GM23338 (cell line): ENCODE measurements around the gene RBL1. TPM values are rescaled to one million over a fixed set of nuclear protein-coding genes. Genes with fewer than 3 reads are reported as not detected.

ENCODE experiments used
- ATAC-seq: fragments of 200-7000 bp; cut with Tn5 transposase; 3 replicates; pipeline ENCODE4 v1.9.1; 2020
- DNase-seq: peaks from one replicate; pipeline ENCODE4 v3.0.0-alpha.2; 2015; ENCODE audit warnings: low spot score
- H2AFZ ChIP-seq: fragments of 200-600 bp; sonication (generic); 2 replicates; pipeline ENCODE4 v1.8.0; 2016; ENCODE audit warnings: antibody characterized with exemption, mild to moderate bottlenecking, moderate library complexity
- H3F3A ChIP-seq: fragments of 200-600 bp; sonication (generic); replicated peaks from 2 replicates; pipeline ENCODE4 v1.8.0; 2017; ENCODE audit warnings: antibody characterized with exemption, mixed run types, low read depth
- H3K27ac ChIP-seq: fragments of 200-600 bp; sonication (generic); 2 replicates; pipeline ENCODE4 v1.6.1; 2016; ENCODE audit warnings: low read depth
- H3K27me3 ChIP-seq: fragments of 200-600 bp; sonication (generic); 2 replicates; pipeline ENCODE4 v1.8.0; 2016; ENCODE audit warnings: mild to moderate bottlenecking, mixed run types, moderate library complexity; ENCODE audit not compliant: insufficient read depth
- H3K36me3 ChIP-seq: fragments of 200-600 bp; sonication (generic); 2 replicates; pipeline ENCODE4 v1.8.0; 2016; ENCODE audit warnings: mild to moderate bottlenecking; ENCODE audit not compliant: insufficient read depth
- H3K4me1 ChIP-seq: fragments of 200-600 bp; sonication (generic); 2 replicates; pipeline ENCODE4 v1.8.0; 2016; ENCODE audit warnings: mild to moderate bottlenecking, moderate library complexity; ENCODE audit not compliant: insufficient read depth
- H3K4me2 ChIP-seq: fragments of 200-600 bp; sonication (generic); 2 replicates; pipeline ENCODE4 v1.7.1; 2017; ENCODE audit warnings: mixed run types
- H3K4me3 ChIP-seq: fragments of 200-600 bp; sonication (generic); 2 replicates; pipeline ENCODE4 v1.6.1; 2016; ENCODE audit warnings: mixed run types
- H3K79me2 ChIP-seq: fragments of 200-600 bp; sonication (generic); replicated peaks from 2 replicates; pipeline ENCODE4 v1.8.0; 2017; ENCODE audit warnings: mild to moderate bottlenecking; ENCODE audit not compliant: insufficient read depth
- H3K9me2 ChIP-seq: fragments of 200-600 bp; sonication (generic); 2 replicates; pipeline ENCODE4 v1.8.0; 2017; ENCODE audit not compliant: insufficient read depth
- H4K20me1 ChIP-seq: fragments of 200-600 bp; sonication (generic); replicated peaks from 2 replicates; pipeline ENCODE4 v1.8.0; 2017; ENCODE audit warnings: mild to moderate bottlenecking; ENCODE audit not compliant: insufficient read depth
- H3K27ac Mint-ChIP-seq: 2 replicates; pipeline ENCODE4 v1.8.0; 2020; ENCODE audit warnings: inconsistent platforms, mild to moderate bottlenecking, moderate library complexity, mixed read lengths
- H3K27me3 Mint-ChIP-seq: 3 replicates; pipeline ENCODE4 v1.8.0; 2022; ENCODE audit warnings: low read depth, mild to moderate bottlenecking, moderate library complexity, mixed read lengths, inconsistent platforms; ENCODE audit not compliant: insufficient read depth, poor library complexity
- H3K36me3 Mint-ChIP-seq: 3 replicates; pipeline ENCODE4 v1.8.0; 2021; ENCODE audit warnings: low read depth, mild to moderate bottlenecking, inconsistent platforms, moderate library complexity, mixed read lengths
- H3K4me1 Mint-ChIP-seq: 3 replicates; pipeline ENCODE4 v1.8.0; 2020; ENCODE audit warnings: mild to moderate bottlenecking, inconsistent platforms, mixed read lengths
- H3K4me3 Mint-ChIP-seq: 3 replicates; pipeline ENCODE4 v1.8.0; 2021; ENCODE audit warnings: moderate library complexity, mild to moderate bottlenecking, inconsistent platforms, mixed read lengths
- H3K9me3 Mint-ChIP-seq: 3 replicates; pipeline ENCODE4 v1.8.0; 2020; ENCODE audit warnings: moderate library complexity, mild to moderate bottlenecking, inconsistent platforms, mixed read lengths
- EZH2 ChIP-seq: fragments of 200-600 bp; sonication (generic); IDR thresholded peaks from one replicate; pipeline ENCODE4 v1.8.0; 2017; ENCODE audit warnings: antibody characterized with exemption, mild to moderate bottlenecking, low read depth; ENCODE audit not compliant: unreplicated experiment
- EZH2phosphoT487 ChIP-seq: fragments of 200-600 bp; sonication (generic); IDR thresholded peaks from one replicate; pipeline ENCODE4 v1.8.1; 2018; ENCODE audit warnings: antibody characterized with exemption; ENCODE audit not compliant: unreplicated experiment
- JUNB ChIP-seq: IDR thresholded peaks from one replicate; pipeline ENCODE4 v1.6.1; 2016; ENCODE audit warnings: antibody characterized with exemption; ENCODE audit not compliant: unreplicated experiment
- POLR2AphosphoS5 ChIP-seq: IDR thresholded peaks from 2 replicates; pipeline ENCODE4 v1.6.1; 2016; ENCODE audit warnings: antibody characterized with exemption, low read depth
- ZNF114 ChIP-seq: fragments of 250-450 bp; sonication (Bioruptor Pico); IDR thresholded peaks from 2 replicates; pipeline ENCODE4 v1.5.0; 2020; ENCODE audit warnings: mild to moderate bottlenecking, moderate library complexity
- polyA plus RNA-seq: library from polyadenylated mRNA; unstranded; fragments of >200 nt; fragmentation: Nextera tagmentation; extraction: Ambion mirVana; gene quantifications from 2 replicates; pipeline ENCODE4 v1.2.1, GENCODE V29; 2016
- total RNA-seq: library from RNA; depleted of rRNA; stranded (reverse); fragments of >200 nt; shearing (Covaris generic); gene quantifications from 2 replicates; pipeline ENCODE4 v1.2.3, GENCODE V29; 2014
- TF ChIP-seq, protein P1 (sequence below), 2 experiments: fragments of 200-600 bp in 1 of 2; sonication (generic) in 1 of 2; conservative IDR thresholded peaks; 2 replicates each; pipeline versions ENCODE4 v1.5.1 to v1.6.1; 2016 to 2017; ENCODE audit warnings: antibody characterized with exemption in 2 of 2, low read depth in 2 of 2, mild to moderate bottlenecking in 2 of 2, moderate library complexity in 1 of 2
- TF ChIP-seq, protein P2 (sequence below): IDR thresholded peaks from one replicate; pipeline ENCODE4 v1.6.1; 2018; ENCODE audit warnings: antibody characterized with exemption; ENCODE audit not compliant: unreplicated experiment
- TF ChIP-seq, protein P3 (sequence below): IDR thresholded peaks from 2 replicates; pipeline ENCODE4 v1.6.1; 2016; ENCODE audit warnings: antibody characterized with exemption

The RBL1 gene
- total and polyA plus RNA-seq, 2 experiments from 2014 or later, result 6.4 to 12.6 TPM

DNA sequence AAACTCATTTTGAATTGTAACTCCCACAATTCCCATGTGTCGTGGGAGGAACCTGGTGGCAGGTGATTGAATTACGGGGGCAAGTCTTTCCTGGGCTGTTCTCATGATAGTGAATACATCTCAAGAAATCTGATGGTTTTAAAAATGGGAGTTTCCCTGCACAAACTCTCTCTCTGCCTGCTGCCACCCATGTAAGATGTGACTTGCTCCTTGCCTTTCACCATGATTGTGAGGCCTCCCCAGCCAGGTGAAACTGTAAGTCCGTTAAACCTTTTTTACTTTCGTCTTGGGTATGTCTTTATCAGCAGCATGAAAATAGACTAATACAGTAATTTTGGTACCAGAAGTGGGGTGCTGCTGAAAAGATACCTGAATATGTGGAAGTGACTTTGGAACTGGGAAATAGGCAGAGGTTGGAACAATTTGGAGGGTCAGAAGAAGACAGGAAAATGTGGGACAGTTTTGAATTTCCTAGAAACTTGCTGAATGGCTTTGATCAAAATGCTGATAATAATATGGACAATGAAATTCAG lies 102.9 kb downstream of the RBL1 start:
- peaks cover 5% of the 10 kb centered on the region for H3K27me3 Mint-ChIP-seq
- H2AFZ ChIP-seq, result no peak overlapping the region
- H3K4me1 ChIP-seq, result 0 out of 2 replicates have a peak, but pooled peaks cover 6% of the 10 kb centered on the region
- no peaks in the 10 kb centered on the region for H3K9me2 ChIP-seq
- H3K27ac ChIP-seq, result no peak overlapping the region
- H3K36me3 Mint-ChIP-seq, result peaks cover 54% of the 10 kb centered on the region
- H3K27ac Mint-ChIP-seq, result no peak overlapping the region
- H3K4me3 ChIP-seq, result no peak overlapping the region
- peaks cover 14% of the 10 kb centered on the region; the same call in 2 of the 3 replicates for H3K4me1 Mint-ChIP-seq
- no peak overlapping the region for H3K4me2 ChIP-seq
- no peak overlapping the region for H3K4me3 Mint-ChIP-seq
- ATAC-seq, result no peak
- H3F3A ChIP-seq, result no peaks in the 10 kb centered on the region
- no peaks in the 10 kb centered on the region for H4K20me1 ChIP-seq
- peaks cover 38% of the 10 kb centered on the region for H3K9me3 Mint-ChIP-seq
- DNase-seq, result no peak
- no peaks in the 10 kb centered on the region for H3K27me3 ChIP-seq
- H3K79me2 ChIP-seq, result no peaks in the 10 kb centered on the region
- no peak for TF ChIP-seq JUNB
- TF ChIP-seq, protein P1, sequence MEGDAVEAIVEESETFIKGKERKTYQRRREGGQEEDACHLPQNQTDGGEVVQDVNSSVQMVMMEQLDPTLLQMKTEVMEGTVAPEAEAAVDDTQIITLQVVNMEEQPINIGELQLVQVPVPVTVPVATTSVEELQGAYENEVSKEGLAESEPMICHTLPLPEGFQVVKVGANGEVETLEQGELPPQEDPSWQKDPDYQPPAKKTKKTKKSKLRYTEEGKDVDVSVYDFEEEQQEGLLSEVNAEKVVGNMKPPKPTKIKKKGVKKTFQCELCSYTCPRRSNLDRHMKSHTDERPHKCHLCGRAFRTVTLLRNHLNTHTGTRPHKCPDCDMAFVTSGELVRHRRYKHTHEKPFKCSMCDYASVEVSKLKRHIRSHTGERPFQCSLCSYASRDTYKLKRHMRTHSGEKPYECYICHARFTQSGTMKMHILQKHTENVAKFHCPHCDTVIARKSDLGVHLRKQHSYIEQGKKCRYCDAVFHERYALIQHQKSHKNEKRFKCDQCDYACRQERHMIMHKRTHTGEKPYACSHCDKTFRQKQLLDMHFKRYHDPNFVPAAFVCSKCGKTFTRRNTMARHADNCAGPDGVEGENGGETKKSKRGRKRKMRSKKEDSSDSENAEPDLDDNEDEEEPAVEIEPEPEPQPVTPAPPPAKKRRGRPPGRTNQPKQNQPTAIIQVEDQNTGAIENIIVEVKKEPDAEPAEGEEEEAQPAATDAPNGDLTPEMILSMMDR (conservative IDR thresholded peaks at IDR 0.05; ENCODE audit: low read depth in 2 of 2), result peak in 1 of 2 experiments; percentile 3; a peak in 1 of 4 replicates
- TF ChIP-seq, protein P2, sequence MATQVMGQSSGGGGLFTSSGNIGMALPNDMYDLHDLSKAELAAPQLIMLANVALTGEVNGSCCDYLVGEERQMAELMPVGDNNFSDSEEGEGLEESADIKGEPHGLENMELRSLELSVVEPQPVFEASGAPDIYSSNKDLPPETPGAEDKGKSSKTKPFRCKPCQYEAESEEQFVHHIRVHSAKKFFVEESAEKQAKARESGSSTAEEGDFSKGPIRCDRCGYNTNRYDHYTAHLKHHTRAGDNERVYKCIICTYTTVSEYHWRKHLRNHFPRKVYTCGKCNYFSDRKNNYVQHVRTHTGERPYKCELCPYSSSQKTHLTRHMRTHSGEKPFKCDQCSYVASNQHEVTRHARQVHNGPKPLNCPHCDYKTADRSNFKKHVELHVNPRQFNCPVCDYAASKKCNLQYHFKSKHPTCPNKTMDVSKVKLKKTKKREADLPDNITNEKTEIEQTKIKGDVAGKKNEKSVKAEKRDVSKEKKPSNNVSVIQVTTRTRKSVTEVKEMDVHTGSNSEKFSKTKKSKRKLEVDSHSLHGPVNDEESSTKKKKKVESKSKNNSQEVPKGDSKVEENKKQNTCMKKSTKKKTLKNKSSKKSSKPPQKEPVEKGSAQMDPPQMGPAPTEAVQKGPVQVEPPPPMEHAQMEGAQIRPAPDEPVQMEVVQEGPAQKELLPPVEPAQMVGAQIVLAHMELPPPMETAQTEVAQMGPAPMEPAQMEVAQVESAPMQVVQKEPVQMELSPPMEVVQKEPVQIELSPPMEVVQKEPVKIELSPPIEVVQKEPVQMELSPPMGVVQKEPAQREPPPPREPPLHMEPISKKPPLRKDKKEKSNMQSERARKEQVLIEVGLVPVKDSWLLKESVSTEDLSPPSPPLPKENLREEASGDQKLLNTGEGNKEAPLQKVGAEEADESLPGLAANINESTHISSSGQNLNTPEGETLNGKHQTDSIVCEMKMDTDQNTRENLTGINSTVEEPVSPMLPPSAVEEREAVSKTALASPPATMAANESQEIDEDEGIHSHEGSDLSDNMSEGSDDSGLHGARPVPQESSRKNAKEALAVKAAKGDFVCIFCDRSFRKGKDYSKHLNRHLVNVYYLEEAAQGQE, result no peak
- H3K36me3 ChIP-seq, result peaks cover 19% of the 10 kb centered on the region

DNA sequence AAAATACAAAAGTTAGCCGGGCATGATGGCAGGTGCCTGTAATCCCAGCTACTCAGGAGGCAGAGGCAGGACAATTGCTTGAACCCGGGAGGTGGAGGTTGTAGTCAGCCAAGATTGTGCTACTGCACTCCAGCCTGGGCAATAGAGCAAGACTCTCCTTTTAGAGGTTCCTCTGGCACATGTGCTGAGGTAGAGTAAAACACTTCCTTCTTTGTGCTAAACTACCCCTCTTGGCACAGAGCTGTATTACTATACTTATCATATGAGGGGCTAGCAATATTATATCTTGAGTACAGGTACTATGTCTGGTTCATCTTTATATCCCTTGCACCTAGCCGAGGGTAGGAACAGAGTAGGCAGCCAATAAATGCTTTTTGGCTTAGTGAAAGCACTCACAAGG lies 104.1 kb downstream of the RBL1 start:
- Histone ChIP-seq H3K27ac (no peak overlapping the region), H3K4me1 (0 out of 2 replicates have a peak, but pooled peaks cover 6% of the 10 kb centered on the region), H3K4me3 (no peak overlapping the region), H3K36me3 (peaks cover 10% of the 10 kb centered on the region; the same call in 1 of the 2 replicates), H3F3A (no peaks in the 10 kb centered on the region), H3K79me2 (no peaks in the 10 kb centered on the region), H4K20me1 (no peaks in the 10 kb centered on the region), H3K27me3 (no peaks in the 10 kb centered on the region), H3K4me2 (no peak overlapping the region), H3K9me2 (no peaks in the 10 kb centered on the region), H2AFZ (no peak overlapping the region)
- Mint-ChIP-seq H3K36me3 (peaks cover 42% of the 10 kb centered on the region), H3K27me3 (peaks cover 4% of the 10 kb centered on the region), H3K4me1 (peaks cover 14% of the 10 kb centered on the region; the same call in 2 of the 3 replicates), H3K9me3 (peaks cover 38% of the 10 kb centered on the region), H3K4me3 (no peak overlapping the region), H3K27ac (no peak overlapping the region)
- TF ChIP-seq, protein P1 (conservative IDR thresholded peaks at IDR 0.05; ENCODE audit: low read depth in 2 of 2), result no peak
- no peak for TF ChIP-seq EZH2phosphoT487
- TF ChIP-seq, protein P3, sequence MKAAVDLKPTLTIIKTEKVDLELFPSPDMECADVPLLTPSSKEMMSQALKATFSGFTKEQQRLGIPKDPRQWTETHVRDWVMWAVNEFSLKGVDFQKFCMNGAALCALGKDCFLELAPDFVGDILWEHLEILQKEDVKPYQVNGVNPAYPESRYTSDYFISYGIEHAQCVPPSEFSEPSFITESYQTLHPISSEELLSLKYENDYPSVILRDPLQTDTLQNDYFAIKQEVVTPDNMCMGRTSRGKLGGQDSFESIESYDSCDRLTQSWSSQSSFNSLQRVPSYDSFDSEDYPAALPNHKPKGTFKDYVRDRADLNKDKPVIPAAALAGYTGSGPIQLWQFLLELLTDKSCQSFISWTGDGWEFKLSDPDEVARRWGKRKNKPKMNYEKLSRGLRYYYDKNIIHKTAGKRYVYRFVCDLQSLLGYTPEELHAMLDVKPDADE, result no peak
- no peak for TF ChIP-seq POLR2AphosphoS5
- no peak for TF ChIP-seq JUNB
- TF ChIP-seq EZH2, result no peak
- TF ChIP-seq ZNF114 (CRISPR knock-in tag), result no peak
- no peak for ATAC-seq
- DNase-seq, result no peak
